Panc1 (cell line): ENCODE results near the gene HFE.

Experiments
- TF ChIP-seq, protein P1 (sequence below), 2 experiments: IDR thresholded peaks; 2 replicates each; pipeline ENCODE4 v1.6.1; 2011 to 2012; ENCODE audit warnings: low read depth in 2 of 2, control low read depth in 1 of 2, low read length in 1 of 2, mild to moderate bottlenecking in 1 of 2, moderate library complexity in 1 of 2; ENCODE audit not compliant: insufficient read depth in 1 of 2
- TF ChIP-seq, protein P2 (sequence below): fragments of 450-650 bp; IDR thresholded peaks from 2 replicates; pipeline ENCODE4 v1.5.1; 2017; ENCODE audit warnings: mild to moderate bottlenecking

DNA sequence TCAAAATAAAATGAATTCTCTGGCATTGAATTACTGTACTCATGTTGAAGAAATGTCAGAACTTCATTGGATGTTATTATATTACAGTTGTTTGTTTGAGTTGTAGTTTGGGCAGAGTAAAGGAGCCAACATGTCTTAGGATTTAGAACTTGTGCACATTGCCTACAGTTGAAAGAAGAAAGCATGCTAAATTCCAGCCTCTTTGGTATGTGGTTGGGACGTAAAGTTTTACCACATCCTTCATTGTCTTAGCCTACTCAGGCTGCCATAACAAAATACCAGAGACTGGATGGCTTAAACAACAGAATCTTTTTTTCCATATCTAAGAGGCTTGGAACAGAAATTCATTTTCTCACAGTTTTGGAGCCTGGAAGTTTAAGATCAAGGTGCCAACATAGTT, 42.4 kb downstream of the HFE start:
- TF ChIP-seq, protein P1, sequence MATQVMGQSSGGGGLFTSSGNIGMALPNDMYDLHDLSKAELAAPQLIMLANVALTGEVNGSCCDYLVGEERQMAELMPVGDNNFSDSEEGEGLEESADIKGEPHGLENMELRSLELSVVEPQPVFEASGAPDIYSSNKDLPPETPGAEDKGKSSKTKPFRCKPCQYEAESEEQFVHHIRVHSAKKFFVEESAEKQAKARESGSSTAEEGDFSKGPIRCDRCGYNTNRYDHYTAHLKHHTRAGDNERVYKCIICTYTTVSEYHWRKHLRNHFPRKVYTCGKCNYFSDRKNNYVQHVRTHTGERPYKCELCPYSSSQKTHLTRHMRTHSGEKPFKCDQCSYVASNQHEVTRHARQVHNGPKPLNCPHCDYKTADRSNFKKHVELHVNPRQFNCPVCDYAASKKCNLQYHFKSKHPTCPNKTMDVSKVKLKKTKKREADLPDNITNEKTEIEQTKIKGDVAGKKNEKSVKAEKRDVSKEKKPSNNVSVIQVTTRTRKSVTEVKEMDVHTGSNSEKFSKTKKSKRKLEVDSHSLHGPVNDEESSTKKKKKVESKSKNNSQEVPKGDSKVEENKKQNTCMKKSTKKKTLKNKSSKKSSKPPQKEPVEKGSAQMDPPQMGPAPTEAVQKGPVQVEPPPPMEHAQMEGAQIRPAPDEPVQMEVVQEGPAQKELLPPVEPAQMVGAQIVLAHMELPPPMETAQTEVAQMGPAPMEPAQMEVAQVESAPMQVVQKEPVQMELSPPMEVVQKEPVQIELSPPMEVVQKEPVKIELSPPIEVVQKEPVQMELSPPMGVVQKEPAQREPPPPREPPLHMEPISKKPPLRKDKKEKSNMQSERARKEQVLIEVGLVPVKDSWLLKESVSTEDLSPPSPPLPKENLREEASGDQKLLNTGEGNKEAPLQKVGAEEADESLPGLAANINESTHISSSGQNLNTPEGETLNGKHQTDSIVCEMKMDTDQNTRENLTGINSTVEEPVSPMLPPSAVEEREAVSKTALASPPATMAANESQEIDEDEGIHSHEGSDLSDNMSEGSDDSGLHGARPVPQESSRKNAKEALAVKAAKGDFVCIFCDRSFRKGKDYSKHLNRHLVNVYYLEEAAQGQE (IDR thresholded peaks at IDR 0.05; ENCODE audit: insufficient read depth in 1 of 2, low read depth in 2 of 2, low read length in 1 of 2), result no peak
- TF ChIP-seq, protein P2, sequence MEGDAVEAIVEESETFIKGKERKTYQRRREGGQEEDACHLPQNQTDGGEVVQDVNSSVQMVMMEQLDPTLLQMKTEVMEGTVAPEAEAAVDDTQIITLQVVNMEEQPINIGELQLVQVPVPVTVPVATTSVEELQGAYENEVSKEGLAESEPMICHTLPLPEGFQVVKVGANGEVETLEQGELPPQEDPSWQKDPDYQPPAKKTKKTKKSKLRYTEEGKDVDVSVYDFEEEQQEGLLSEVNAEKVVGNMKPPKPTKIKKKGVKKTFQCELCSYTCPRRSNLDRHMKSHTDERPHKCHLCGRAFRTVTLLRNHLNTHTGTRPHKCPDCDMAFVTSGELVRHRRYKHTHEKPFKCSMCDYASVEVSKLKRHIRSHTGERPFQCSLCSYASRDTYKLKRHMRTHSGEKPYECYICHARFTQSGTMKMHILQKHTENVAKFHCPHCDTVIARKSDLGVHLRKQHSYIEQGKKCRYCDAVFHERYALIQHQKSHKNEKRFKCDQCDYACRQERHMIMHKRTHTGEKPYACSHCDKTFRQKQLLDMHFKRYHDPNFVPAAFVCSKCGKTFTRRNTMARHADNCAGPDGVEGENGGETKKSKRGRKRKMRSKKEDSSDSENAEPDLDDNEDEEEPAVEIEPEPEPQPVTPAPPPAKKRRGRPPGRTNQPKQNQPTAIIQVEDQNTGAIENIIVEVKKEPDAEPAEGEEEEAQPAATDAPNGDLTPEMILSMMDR, result no peak
